GM12891 (cell line): ENCODE measurements around the gene SNX15.
"Not testable (repeated sequence)": the region's sequence is repeated elsewhere in the genome, so short reads cannot be mapped to it uniquely, and the experiment has no call there.

Experiments
- DNase-seq: peaks from one replicate; pipeline ENCODE4 v3.0.0; 2011; ENCODE audit warnings: low spot score; ENCODE audit not compliant: insufficient read length
- FAIRE-seq: peaks from 2 replicates; lab custom pipeline; 2011; peaks lifted over from hg19 to GRCh38; lab: Jason Lieb, UNC
- PAX5 ChIP-seq: IDR thresholded peaks from 2 replicates; pipeline ENCODE4 v1.6.1; 2011; ENCODE audit warnings: low read length, moderate library complexity, mild to moderate bottlenecking; ENCODE audit not compliant: insufficient read depth, severe bottlenecking
- POLR2A ChIP-seq: IDR thresholded peaks from 2 replicates; pipeline ENCODE4 v1.6.1; 2011; ENCODE audit warnings: low read depth, low read length, control low read depth
- POLR2AphosphoS5 ChIP-seq: IDR thresholded peaks from 2 replicates; pipeline ENCODE4 v1.6.1; 2011; ENCODE audit warnings: low read depth, low read length, control low read depth
- POU2F2 ChIP-seq: IDR thresholded peaks from 2 replicates; pipeline ENCODE4 v1.6.1; 2011; ENCODE audit warnings: low read depth, mild to moderate bottlenecking, control low read depth, low read length, moderate library complexity
- SPI1 ChIP-seq: IDR thresholded peaks from 2 replicates; pipeline ENCODE4 v1.6.1; 2011; ENCODE audit warnings: low read depth, low read length, control low read depth
- TAF1 ChIP-seq: IDR thresholded peaks from 2 replicates; pipeline ENCODE4 v1.6.1; 2011; ENCODE audit warnings: low read depth, low read length, control low read depth

The SNX15 gene

DNA sequence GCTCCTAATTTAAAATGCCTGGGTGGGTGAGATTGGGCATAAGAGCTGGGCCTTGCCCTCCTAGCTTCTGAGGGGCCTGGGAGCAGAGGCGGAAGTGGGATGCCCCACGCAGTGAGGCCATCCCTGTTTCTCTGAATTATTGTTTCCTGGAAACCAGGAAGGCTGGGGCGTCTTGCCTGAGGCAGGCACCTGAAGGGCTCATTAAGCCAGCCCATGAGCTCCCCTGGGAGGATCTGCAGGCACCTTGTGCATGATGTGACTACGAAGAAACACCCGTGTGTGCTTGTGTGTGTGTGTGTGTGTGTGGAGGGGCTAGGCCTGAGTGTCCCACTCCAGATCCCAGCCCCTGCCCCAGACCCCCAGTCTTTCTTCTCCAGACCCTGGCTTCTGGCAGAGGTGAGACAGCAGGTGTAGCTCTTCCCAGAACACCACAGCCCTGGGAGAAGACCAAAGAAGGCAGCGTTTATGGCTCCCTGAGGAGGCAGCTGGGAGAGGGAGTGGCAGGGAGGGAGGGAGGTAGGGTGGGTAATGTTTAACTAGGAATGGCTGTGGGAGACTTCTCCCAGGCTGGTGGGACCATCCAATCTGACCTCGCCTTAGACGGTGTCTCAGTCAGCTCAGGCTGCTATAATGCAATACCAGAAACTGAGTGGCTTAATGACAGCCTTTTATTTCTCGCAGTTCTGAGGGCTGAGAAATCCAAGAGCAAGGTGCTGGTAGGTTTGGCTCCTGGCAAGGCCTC is 28.4 kb upstream of the SNX15 start:
- no peak for DNase-seq
- TF ChIP-seq PAX5 (no peak), POU2F2 (no peak), TAF1 (no peak), POLR2A (no peak), SPI1 (no peak), POLR2AphosphoS5 (no peak)
- no peak for FAIRE-seq

DNA sequence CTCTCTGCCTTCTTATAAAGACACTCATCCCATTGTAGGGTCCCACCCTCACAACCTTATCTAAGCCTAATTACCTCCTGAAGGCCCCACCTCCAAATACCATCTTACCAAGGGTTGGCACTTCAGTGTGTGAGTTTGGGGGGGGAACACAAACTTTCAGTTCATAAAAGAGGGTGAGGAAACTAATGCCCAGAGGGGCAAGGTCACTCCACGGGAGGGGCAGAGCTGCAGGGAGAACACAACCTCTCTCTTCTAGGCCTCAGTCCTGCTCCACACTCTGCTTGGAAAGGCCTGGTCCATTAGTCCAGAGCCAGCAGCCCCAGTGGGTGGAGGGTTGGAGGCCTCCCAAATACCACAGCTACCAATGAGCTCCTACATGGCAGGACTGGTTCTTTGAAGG is 27.8 kb upstream of the SNX15 start:
- no peak for FAIRE-seq
- TF ChIP-seq SPI1: no peak
- TF ChIP-seq POU2F2: no peak
- TF ChIP-seq TAF1: no peak
- TF ChIP-seq PAX5: no peak
- no peak for TF ChIP-seq POLR2AphosphoS5
- no peak for TF ChIP-seq POLR2A

DNA sequence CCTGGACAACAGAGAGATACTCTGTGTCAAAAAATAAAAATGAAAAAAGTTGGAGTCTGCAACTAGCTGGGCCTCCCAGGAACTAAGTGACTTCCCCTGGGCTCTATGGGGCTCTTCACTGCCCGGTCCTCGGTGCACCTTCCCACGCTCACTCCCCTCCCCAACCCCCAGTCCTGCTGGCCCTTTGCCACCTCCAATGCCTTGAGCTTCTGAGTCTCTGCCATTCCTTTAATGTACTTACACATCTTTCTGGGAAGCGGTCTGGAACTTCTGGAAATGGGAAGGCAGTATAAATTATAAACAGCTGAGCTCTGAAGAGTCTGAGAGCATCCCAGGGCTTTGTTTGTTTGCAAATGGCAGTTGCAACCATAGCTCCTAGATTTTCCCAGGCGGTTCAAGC is 24.5 kb upstream of the SNX15 start:
- FAIRE-seq: no peak
- TF ChIP-seq TAF1 (no peak), POLR2A (no peak), POLR2AphosphoS5 (no peak), PAX5 (no peak), POU2F2 (no peak), SPI1 (no peak)
- no peak for DNase-seq

More for the DNA sequence above, 27.8 kb upstream of the SNX15 start:
- DNase-seq: no peak

DNA sequence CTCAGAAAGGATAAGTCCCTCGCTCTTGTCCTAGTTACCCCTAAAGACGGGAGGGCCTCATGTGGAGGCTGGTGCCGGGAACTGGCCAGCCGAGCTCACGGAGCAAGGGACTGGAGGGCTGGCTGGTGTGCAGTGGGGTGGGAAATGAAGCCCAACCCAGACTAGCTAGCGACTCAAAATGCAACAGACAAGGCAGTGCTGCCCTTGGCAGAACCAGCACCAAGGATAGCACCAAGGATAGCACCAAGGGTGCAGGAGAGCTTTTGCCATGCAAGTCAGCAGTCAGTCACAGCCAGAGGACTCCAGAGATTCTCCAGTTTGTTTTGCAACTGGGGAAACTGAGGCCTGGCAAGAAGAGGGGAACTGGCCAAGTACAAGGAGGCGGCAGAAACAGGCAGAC is 24.0 kb upstream of the SNX15 start:
- FAIRE-seq: no peak
- TF ChIP-seq PAX5 (no peak), SPI1 (no peak), POLR2AphosphoS5 (no peak), POLR2A (no peak), POU2F2 (no peak), TAF1 (no peak)
- DNase-seq: no peak

DNA sequence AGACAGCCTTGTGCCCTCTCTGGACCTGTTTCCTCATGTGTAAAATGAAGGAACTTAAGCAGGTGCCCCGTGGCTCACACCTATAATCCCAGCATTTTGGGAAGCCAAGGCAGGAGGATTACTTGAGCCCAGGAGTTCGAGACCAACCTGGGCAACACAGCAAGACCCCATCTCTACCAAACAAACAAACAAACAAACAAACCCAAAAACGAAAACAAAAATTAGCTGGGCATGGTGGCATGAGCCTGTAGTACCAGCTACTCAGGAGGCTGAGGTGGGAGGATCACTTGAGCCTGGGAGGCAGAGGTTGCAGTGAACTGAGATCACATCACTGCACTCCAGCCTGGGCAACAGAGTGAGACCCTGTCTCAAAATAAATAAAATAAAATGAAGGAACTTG is 23.3 kb upstream of the SNX15 start:
- FAIRE-seq, DNase-seq: not testable (repeated sequence)

DNA sequence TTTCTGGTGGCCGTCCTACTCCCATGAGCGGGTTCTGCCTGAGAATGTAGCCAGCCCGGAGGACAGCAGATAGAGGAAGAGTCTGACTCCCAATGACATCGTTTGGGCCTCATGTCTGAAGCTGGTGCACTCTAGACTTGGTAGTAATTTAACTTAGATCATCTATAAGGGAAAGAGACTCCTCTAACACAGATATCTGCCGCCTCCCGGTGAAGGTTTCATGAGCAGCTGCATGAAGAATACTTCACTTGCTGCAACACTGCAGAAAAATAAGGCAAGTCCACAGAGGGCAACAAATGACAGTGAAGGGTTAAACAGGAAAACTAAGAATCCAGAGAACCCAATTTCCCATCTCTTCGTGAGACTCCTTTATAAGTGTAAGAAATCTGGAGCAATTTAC is 19.2 kb upstream of the SNX15 start:
- DNase-seq: no peak
- FAIRE-seq: no peak

DNA sequence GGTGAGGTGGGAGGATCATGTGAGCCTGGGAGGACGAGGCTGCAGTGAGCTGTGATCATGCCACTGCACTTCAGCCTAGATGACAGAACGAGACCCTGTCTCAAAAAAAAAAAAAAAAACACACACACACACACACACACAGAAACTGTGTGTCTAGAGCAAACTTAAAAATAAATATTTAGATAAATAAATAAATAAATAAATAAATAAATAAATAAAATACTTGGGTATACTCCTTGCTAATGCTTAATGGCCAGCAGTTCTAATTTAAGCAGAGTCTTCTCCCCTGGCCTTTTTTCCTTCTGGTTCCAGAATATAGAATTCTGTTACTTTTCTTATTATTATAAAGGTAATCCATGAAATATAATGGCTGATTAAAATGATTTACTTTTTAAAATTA is 18.4 kb upstream of the SNX15 start:
- FAIRE-seq: no peak
- DNase-seq: no peak
- TF ChIP-seq POU2F2: no peak
- TF ChIP-seq PAX5: no peak
- no peak for TF ChIP-seq POLR2AphosphoS5
- TF ChIP-seq POLR2A: no peak
- TF ChIP-seq TAF1: no peak
- no peak for TF ChIP-seq SPI1

More for the DNA sequence above, 19.2 kb upstream of the SNX15 start:
- no peak for TF ChIP-seq TAF1
- no peak for TF ChIP-seq PAX5
- TF ChIP-seq POU2F2: no peak
- no peak for TF ChIP-seq POLR2A
- no peak for TF ChIP-seq SPI1
- TF ChIP-seq POLR2AphosphoS5: no peak

DNA sequence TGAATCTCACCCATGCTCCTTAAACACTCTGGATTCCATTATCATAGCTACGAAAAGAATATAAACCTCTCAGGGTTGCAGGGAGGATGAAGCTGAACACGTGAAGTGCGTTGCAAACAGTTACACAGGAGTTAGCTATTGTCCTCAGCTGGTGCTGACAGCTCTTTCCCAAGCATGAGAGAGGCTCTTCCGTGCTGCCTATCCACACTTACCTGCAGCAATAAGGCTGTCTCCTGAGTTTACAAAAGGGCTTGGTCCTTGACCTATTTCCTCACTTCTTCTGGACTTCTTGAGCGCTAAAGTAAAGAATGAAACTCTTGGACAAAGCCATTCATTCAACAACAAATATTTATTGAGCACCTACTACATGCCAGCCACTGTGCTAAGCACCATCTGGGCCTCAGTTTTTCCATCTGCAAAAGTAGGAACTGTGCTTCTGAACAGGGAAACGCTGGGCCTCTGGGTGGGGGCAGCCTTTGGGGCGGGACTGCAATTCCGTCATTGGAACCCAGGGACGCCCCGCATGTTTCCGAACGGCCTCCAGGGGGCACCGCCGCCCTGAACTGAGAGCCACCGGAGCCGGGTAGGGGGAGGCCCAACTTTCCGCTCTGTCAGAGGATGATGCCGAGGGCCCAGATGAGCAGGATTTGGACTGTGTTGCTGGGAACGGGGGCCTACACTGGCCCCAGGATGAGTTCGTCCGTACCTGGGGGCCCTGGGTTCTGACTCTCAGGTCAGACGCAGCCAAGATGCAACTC is 13.9 kb upstream of the SNX15 start:
- FAIRE-seq (no peak), DNase-seq (peak; percentile 93)
- TF ChIP-seq SPI1: no peak
- no peak for TF ChIP-seq POLR2AphosphoS5
- TF ChIP-seq POU2F2: 0 out of 2 replicates have a peak, but pooled peaks have one; percentile 24
- no peak for TF ChIP-seq TAF1
- TF ChIP-seq POLR2A: peak; percentile 35; the same call in 1 of the 2 replicates

DNA sequence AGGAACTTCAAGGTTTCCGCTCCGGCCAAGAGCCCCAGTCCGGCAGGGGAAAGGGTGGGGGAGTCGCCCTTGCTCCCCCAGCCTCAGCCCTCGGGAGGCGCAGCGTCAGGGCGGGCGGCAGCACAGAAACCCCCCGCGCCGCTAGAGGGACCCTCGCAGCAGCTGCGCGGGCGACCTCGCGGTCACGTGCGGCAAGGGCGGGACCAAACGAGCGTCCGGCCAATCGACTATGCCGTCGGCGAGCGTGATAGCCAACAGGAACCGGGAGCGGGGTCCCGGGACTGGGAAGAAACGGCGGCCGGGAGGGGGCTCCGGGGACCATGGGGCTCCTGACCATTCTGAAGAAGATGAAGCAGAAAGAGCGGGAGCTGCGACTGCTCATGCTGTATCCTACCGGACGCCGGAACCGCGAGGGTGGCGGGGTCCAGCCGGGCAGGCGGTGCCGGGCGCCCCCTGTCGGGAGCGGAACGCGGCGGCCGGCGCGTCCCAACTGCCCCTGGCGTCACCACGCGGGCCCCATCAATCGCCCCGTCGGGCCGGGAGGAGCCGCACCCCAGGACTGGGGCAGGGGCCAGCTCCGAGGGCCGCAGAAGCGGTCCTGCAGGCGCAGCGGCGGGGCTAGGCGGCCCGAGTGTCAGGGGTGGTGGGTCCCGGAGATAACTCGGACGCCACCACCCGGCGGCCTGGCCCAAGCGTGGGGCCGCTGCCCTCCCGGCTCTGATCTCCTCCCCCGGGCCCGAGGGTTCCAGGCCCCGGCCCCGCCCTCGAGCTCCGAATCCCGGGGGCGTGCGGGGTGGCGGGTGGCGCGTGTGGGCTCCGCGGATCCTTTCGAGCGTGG is 13.1 kb upstream of the SNX15 start, which contains the start of gene ARL2:
TSS of gene ARL2 (plus strand) at position 273 of the 838 bp plus-strand sequence. CDS start at position 321, 48 bp downstream.
- TF ChIP-seq POLR2AphosphoS5 (peak; percentile 67), SPI1 (no peak; the same call in 1 of the 2 replicates), PAX5 (no peak), POU2F2 (no peak), TAF1 (peak; percentile 58; the same call in 1 of the 2 replicates), POLR2A (0 out of 2 replicates have a peak, but pooled peaks have one; percentile 34)
- DNase-seq (peak; percentile 97), FAIRE-seq (peak; percentile 93)
